H7 (cell line): ENCODE measurements around the gene ZNF445. TPM values are rescaled to one million over a fixed set of nuclear protein-coding genes. Genes with fewer than 3 reads are reported as not detected.
"Not testable (repeated sequence)": the region's sequence is repeated elsewhere in the genome, so short reads cannot be mapped to it uniquely, and the experiment has no call there.

ENCODE experiments used
- DNase-seq: peaks from one replicate; pipeline ENCODE4 v3.0.0; 2012
- H3K27me3 ChIP-seq: 2 replicates; pipeline ENCODE4 v1.6.0; 2011; ENCODE audit warnings: mild to moderate bottlenecking, low read length; ENCODE audit not compliant: control insufficient read depth, insufficient read depth
- H3K36me3 ChIP-seq: replicated peaks from 2 replicates; pipeline ENCODE4 v1.5.1; 2011; ENCODE audit warnings: low read length; ENCODE audit not compliant: control insufficient read depth, insufficient read depth
- H3K4me3 ChIP-seq: 2 replicates; pipeline ENCODE4 v1.5.1; 2011; ENCODE audit warnings: low read depth, mild to moderate bottlenecking, control low read depth, low read length, moderate library complexity; ENCODE audit not compliant: insufficient read depth
- total RNA-seq: library from RNA; depleted of rRNA; stranded (reverse); fragments of >200 nt; shearing (Covaris generic); gene quantifications from 2 replicates; pipeline ENCODE4 v1.2.3, GENCODE V29; 2014

Gene ZNF445
- total RNA-seq, 1 experiment from 2014 or later, result 7.1 TPM

DNA sequence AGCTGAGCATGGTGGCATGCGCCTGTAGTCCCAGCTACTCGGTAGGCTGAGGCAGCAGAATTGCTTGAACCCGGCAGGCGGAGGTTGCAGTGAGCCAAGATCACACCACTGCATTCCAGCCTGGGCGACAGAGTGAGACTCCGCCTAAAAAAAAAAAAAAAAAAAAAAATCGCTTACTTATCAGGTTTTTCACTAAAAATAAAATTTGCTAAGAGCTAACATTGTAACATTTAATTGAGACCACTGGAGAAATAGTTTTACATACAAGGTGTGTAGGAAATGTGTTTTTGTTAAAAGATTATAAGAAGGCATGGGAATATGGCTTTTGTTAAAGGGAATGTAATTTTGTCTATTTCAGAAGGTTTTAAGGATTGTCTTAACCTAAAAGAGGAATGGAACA, 12.6 kb downstream of the ZNF445 start:
- H3K36me3 ChIP-seq, H3K4me3 ChIP-seq, H3K27me3 ChIP-seq, DNase-seq: not testable (repeated sequence)

- DNase-seq, result no peak
- Histone ChIP-seq H3K4me3 (no peak overlapping the region), H3K36me3 (peaks cover 4% of the 10 kb centered on the region), H3K27me3 (no peaks in the 10 kb centered on the region)
Measured at GRCh38 chr3:44464509-44464908, 13.0 kb downstream of the ZNF445 start.

DNA sequence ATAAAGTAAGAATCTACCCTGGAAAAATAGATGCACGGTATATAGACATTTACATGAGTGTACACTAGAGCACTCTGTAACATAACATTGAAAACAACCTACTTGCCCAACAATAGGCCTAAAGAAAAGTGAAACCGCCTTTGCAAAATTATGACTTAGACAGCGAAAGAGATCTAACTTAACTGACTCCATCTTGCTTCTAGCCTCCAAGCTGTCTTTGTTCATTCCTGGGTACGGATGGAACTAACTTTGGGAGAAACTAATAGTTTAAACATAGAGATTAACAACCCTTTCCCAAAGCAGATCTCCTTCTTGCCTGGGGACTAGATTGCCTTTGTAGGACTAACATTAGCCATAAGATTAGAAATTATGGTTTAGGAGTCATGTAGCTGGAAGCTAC, 17.4 kb downstream of the ZNF445 start:
- H3K4me3 ChIP-seq, H3K27me3 ChIP-seq, H3K36me3 ChIP-seq, DNase-seq: not testable (repeated sequence)

DNA sequence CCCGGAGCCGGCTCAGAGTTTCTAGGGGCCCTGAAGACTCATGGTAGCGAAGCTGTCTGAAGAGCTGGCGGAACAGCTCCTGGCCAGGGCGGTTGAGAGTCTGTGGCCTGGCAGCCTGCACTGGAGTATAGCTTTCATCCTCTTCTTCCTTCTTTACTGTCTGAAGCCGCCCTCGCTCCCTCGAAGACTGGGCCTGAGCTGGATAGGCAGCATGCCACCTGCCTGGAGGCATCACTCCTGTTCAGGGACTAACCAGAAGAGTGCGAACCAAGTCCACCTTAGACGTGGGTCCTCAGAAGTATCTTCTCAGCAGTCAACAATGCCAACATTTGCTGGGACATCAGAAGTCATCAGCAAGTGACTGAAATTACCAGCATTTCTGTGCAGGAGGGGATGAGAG, 22.2 kb downstream of the ZNF445 start:
- no peak for DNase-seq
- Histone ChIP-seq H3K4me3 (no peak overlapping the region), H3K27me3 (no peaks in the 10 kb centered on the region), H3K36me3 (peaks cover 23% of the 10 kb centered on the region)

- H3K36me3 ChIP-seq, result peaks cover 27% of the 10 kb centered on the region
Measured at GRCh38 chr3:44454258-44454657, 23.2 kb downstream of the ZNF445 start.

DNA sequence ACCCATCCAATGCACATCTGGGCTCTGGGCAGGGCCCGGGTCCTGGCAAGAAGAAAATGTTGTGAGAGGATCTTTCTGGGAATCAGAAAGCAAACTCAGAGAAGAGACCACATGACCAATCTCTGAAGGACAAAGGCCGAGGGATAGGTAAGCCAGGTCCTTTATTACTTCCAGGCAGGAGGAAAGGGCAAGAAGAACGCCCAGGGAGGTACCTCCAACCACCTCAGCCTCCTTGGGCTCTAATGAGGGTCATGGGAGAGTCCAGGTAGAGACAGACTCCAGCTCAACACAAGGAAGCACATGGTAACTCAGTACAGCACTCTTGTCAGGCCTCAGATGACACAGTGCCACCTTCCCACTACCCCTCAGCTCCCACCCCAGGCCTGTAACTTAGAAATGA, 26.0 kb downstream of the ZNF445 start:
- no peaks in the 10 kb centered on the region for H3K27me3 ChIP-seq
- H3K4me3 ChIP-seq, result no peak overlapping the region
- H3K36me3 ChIP-seq, result peaks cover 48% of the 10 kb centered on the region
- no peak for DNase-seq

More at GRCh38 chr3:44454258-44454657, 23.2 kb downstream of the ZNF445 start:
- Histone ChIP-seq H3K4me3 (no peak overlapping the region), H3K27me3 (no peaks in the 10 kb centered on the region)
- no peak for DNase-seq

- Histone ChIP-seq H3K36me3 (peaks cover 41% of the 10 kb centered on the region), H3K27me3 (no peaks in the 10 kb centered on the region), H3K4me3 (no peak overlapping the region)
- no peak for DNase-seq
Measured at GRCh38 chr3:44446929-44447328, 30.5 kb downstream of the ZNF445 start.

GRCh38 chr3:44445786-44446185, 31.7 kb downstream of the ZNF445 start:
- Histone ChIP-seq H3K4me3 (no peak overlapping the region), H3K27me3 (no peaks in the 10 kb centered on the region), H3K36me3 (peaks cover 35% of the 10 kb centered on the region)
- no peak for DNase-seq

GRCh38 chr3:44444896-44445691, 32.4 kb downstream of the ZNF445 start:
- H3K36me3 ChIP-seq, result peaks cover 31% of the 10 kb centered on the region
- no peak for DNase-seq
- H3K4me3 ChIP-seq, result no peak overlapping the region
- no peaks in the 10 kb centered on the region for H3K27me3 ChIP-seq

DNA sequence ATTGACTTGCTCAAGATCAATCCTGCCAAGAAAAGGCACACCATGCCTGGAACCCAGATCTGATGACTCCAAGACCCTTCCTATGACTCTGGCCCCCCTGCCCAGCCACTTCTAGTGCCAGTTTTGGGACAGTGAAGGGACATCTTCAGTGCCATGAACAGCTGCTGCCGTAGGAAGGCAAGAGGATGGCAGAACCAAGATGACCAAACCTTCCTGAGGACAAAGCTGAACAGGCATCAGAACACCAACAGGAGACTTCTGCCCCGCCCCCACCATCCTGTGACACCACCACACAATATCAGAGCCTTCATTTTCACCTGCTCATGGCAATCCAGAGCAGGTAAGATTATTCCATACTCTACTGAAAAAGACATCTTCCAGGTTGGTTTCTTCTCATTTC, 33.0 kb downstream of the ZNF445 start:
- no peaks in the 10 kb centered on the region for H3K27me3 ChIP-seq
- H3K36me3 ChIP-seq, result peaks cover 30% of the 10 kb centered on the region
- H3K4me3 ChIP-seq, result no peak overlapping the region
- no peak for DNase-seq

- peaks cover 15% of the 10 kb centered on the region for H3K36me3 ChIP-seq
- no peaks in the 10 kb centered on the region for H3K27me3 ChIP-seq
- DNase-seq, result no peak
- no peak overlapping the region for H3K4me3 ChIP-seq
Measured at GRCh38 chr3:44442596-44443309, 34.7 kb downstream of the ZNF445 start.

GRCh38 chr3:44439499-44440295, 37.8 kb downstream of the ZNF445 start:
- Histone ChIP-seq H3K36me3 (peaks cover 2% of the 10 kb centered on the region), H3K27me3 (no peaks in the 10 kb centered on the region), H3K4me3 (no peak overlapping the region)
- no peak for DNase-seq

DNA sequence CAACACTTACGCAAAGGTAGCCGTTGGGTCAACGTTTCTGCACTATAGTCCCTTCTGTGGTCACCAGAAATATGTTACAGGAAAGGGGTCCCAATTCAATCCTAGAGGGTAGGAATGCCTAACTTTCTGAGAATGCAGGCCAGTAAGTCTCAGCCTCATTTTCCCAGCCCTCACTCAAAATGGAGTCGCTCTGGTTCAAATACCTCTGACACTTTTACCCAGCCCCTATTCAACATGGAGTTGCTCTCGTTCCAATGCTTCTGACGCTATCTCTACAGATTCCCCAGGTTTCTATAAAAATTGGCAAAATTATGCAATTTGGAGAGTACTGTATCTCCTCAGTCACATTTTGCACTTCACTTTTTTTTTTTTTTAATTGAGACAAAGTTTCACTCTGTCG, 39.7 kb downstream of the ZNF445 start:
- DNase-seq, result no peak
- no peaks in the 10 kb centered on the region for H3K27me3 ChIP-seq
- H3K36me3 ChIP-seq, result no peaks in the 10 kb centered on the region; the same call in 1 of the 2 replicates
- no peak overlapping the region for H3K4me3 ChIP-seq

GRCh38 chr3:44436181-44436580, 41.3 kb downstream of the ZNF445 start:
- no peak overlapping the region for H3K4me3 ChIP-seq
- no peaks in the 10 kb centered on the region; the same call in 1 of the 2 replicates for H3K36me3 ChIP-seq
- no peaks in the 10 kb centered on the region for H3K27me3 ChIP-seq
- DNase-seq, result no peak
